GM11168 (cell line): ENCODE data around the gene MAP2K3.
"Not testable (repeated sequence)": the region's sequence is repeated elsewhere in the genome, so short reads cannot be mapped to it uniquely, and the experiment has no call there.

Experiments
- in situ Hi-C: fragments of 300-500 bp; cut with MboI; formaldehyde crosslinking; loops from one replicate; pipeline ENCODE4 v1.12.0; 2022; ENCODE audit warnings: low sequenced_read_pairs; ENCODE audit not compliant: unreplicated experiment

MAP2K3 gene

DNA sequence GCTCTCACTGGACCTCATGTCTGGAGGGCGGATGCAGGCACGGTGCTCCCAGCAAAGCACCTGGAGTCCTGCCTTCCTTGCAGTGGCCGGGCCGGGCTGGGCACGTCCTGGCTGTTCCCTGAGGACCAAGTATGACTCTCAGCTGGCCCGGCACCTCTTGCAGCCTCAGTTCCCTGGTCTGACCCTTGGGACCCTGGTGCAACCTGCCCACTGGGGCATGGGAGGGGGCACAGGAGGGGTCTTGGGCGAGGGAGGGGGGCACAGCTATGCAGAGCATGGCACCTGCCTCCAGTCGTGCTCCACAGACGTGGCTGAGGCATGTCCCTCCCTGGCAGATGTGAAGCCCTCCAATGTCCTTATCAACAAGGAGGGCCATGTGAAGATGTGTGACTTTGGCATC is 19.6 kb downstream of the MAP2K3 start:
- in situ Hi-C loops = no loop called here

- in situ Hi-C loops = loop anchor here (5.0 kb wide), 1 partner anchor 478 kb away; no protein-coding TSS in a partner anchor
These were observed 20.1 kb downstream of the MAP2K3 start for GRCh38 chr17:21304551-21305151.

DNA sequence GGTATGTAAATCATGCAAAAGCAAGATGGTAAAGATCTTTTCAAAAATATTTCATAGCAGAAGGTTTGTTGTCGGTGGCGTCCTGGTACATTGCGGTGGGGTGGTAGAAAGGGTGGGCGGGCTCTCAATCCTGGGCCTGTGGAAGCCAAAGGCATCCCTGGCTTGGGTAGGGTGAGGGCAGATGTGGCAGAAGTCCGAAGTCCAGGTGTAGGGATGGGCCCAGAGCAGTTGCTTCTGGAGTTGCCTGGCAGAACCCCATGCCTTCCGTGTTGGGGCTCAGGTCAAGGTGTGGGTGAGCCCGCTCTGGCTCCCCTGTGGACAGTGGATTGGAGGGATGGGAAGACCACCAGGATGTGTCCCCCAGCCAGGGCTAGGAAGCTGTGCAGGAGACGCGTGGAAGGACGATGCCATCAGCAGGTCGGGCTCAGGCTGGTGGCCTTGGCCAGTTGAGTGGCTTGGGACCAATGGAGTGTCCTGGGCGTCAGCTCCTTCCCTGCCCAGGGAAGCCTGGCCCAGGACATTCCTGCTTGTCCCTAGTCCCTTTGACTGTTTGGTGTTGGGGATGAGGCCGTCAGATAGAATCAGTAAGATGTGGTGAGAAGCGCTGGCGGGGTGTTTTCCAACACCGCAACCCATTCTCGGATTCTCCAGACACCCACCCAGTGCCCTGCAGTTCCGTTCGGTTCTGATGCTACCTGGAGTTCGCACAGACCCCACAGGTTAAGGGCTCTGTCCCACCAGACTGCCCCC is 21.1 kb downstream of the MAP2K3 start:
- in situ Hi-C loops = loop anchor here (5.0 kb wide), 1 partner anchor 477 kb away; no protein-coding TSS in a partner anchor

GRCh38 chr17:21306611-21307272 is 22.2 kb downstream of the MAP2K3 start:
- in situ Hi-C loops = loop anchor here (5.0 kb wide), 1 partner anchor 476 kb away; no protein-coding TSS in a partner anchor

DNA sequence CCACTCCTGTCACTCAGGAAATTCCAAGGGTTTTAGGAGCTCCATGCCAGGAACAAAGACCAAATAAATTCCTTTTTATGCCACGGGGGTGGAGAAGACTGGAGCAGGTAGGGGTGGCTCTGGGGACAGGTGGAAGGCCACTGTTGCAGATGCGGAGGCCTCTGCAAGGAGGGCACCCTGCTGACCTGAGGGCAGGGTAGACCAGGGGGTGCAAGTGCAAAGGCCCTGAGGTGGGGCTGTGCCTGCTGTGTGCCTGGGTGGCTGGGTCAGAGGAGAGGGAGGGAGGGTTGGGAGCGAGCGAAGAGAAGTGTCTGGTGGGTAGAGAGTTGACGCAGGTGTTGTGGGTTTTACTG is 22.7 kb downstream of the MAP2K3 start:
- in situ Hi-C loops = loop anchor here (5.0 kb wide), 1 partner anchor 475 kb away; no protein-coding TSS in a partner anchor

DNA sequence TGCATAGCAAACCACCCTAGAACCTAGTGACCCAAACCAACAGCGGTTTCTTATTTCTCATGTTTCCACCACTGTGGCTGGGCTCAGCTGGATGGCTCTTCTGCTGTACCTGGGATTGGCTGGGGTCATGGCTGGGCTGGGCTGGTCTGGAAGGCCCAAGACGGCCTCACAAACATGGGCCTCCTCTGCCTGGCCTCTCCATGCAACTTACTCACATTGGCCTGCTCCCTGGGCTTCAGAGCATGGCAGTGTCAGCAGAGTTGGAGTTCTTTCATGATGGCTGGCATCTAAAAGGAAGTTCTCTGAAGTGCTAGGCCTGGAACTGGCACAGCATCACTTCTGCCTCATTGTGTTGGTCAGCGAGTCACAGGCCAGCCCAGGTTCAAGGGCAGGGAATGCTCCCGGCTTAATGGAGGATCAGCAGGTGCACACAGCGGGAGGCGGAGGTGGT is 24.4 kb downstream of the MAP2K3 start:
- in situ Hi-C loops = loop anchor here (5.0 kb wide), 1 partner anchor 473 kb away; no protein-coding TSS in a partner anchor

DNA sequence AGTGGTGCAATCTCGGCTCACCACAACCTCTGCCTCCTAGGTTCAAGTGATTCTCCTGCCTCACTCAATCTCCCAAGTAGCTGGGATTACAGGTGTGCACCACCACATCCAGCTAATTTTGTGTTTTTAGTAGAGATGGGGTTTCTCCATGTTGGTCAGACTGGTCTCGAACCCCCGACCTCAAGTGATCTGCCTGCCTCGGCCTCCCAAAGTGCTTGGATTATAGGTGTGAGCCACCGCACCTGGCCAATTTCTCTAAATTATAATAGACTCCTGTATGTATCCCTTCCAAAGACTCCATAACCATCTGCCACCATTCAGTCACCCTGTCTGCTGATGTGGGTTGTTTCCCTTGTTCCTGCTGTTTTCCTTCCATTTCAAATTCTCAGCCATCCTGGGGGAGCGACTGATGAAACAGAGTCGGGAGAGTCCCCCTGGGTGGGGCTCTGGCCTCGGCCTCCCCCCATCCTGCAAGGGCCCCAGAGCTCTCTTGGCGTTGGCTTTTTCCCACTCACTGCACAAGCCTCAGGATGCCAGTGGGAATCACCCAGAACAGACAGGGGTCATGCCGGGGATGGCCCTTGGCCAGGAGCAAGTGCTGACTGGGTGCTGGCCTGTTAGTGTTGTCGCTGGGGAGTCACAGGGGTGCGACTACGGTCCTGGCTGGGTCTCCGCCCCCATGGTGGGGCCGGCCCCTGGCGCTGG is 25.7 kb downstream of the MAP2K3 start:
- in situ Hi-C loops = not testable (repeated sequence)

GRCh38 chr17:21310766-21311602 is 26.5 kb downstream of the MAP2K3 start:
- in situ Hi-C loops = not testable (repeated sequence)

DNA sequence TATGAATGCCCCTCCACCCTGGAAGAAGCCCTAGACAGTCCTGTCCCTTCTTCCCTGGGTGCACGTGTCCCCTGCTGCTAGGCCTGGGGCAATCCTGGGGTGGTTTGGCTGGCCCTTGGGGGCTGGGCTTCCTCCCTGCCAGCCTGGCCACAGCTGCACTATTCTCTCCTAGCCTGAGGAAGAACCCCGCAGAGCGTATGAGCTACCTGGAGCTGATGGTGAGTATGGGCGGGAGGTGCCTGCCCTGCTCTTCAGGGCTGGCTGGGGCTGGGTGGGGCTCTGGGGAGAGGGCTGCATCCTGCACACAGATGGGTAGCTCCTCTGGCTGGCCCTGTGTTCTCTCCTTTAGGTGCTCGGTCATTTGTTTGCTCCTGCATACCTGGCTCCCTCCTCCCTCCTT is 28.8 kb downstream of the MAP2K3 start:
- in situ Hi-C loops = no loop called here

GRCh38 chr17:21313761-21314160 is 29.2 kb downstream of the MAP2K3 start:
- in situ Hi-C loops = not testable (repeated sequence)

GRCh38 chr17:21314261-21314664 is 29.8 kb downstream of the MAP2K3 start:
- in situ Hi-C loops = not testable (repeated sequence)

DNA sequence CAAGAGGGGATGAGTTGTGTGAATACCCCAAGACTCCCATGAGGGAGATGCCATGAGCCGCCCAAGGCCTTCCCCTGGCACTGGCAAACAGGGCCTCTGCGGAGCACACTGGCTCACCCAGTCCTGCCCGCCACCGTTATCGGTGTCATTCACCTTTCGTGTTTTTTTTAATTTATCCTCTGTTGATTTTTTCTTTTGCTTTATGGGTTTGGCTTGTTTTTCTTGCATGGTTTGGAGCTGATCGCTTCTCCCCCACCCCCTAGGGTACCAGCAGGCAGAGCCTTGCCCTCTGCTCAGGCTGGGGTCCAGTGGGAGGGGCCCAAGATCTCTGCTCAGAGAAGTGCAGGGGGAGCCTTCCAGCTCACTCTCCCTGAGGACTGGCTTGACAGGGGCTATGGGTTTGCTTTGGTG is 30.2 kb downstream of the MAP2K3 start:
- in situ Hi-C loops = not testable (repeated sequence)

DNA sequence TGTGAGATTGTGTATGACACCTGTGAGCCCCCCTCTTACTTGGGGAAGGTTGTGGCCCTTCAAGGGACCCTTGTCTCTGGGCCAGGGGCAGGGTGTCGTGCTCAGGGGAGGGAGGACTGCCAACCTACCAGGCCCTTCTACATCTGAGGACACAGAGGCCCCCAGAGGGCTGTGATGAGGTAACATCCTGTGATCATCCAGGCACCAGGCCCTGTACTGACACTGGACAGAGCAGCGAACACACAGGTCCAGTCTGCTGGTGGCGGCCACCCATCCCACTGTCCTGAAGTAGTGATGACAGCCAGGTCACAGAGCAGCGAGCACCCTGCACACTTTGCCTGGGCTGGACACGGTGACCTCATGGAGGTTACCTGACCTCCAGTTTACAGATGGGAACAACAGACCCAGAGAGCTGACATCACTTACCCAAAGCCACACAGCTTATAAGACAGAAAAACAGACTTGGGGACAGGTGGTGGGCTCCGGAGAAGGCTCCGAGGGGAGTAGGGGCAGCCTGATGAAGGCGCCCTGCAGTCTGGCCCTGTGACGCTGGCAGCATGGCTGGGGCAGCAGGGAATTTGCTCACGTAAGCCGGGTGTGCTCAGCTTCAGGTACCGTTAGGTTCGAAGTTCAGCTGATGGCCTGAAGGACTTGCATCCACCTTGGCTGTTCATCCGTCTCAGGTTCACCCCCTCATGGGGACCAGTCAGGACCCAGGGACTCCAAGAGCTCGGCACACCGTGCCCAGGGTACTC is 30.9 kb downstream of the MAP2K3 start:
- in situ Hi-C loops = not testable (repeated sequence)

GRCh38 chr17:21316212-21316886 is 31.8 kb downstream of the MAP2K3 start:
- in situ Hi-C loops = not testable (repeated sequence)

- in situ Hi-C loops = not testable (repeated sequence)
These were observed 32.5 kb downstream of the MAP2K3 start for GRCh38 chr17:21316887-21317500.

GRCh38 chr17:21317821-21318220 is 33.3 kb downstream of the MAP2K3 start:
- in situ Hi-C loops = not testable (repeated sequence)

DNA sequence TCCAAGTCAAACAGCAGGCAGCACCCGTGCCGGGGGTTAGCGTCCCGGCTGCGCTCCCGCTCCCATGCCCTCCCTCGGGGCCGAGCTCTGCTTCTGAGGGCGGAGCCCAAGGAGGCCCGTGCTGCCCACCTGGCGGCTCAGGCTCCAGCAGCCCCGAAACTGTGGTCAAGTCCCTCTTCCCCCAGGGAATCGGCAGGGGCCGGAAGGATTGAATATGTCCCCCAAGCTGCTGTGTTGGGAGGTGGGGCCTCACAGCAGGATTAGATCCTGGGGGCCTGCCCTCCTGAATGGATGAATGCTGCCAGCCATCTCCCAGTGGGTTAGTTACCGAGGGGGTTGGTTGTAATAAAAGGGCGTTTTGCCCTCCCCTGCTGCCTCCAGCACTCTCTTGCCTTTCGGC is 33.9 kb downstream of the MAP2K3 start:
- in situ Hi-C loops = no loop called here

GRCh38 chr17:21318856-21319255 is 34.3 kb downstream of the MAP2K3 start:
- in situ Hi-C loops = not testable (repeated sequence)
